ENCODE data around the gene PLA2G6.
"Not testable (repeated sequence)": the region's sequence is repeated elsewhere in the genome, so short reads cannot be mapped to it uniquely, and the experiment has no call there.

The PLA2G6 gene

GRCh38 chr22:38164551-38164918, 17.1 kb downstream of the PLA2G6 start:
- no peak for FAIRE-seq

- FAIRE-seq: no peak
Observed at GRCh38 chr22:38163844-38164550, 17.6 kb downstream of the PLA2G6 start.

- FAIRE-seq: no peak
Observed at GRCh38 chr22:38162881-38163843, 18.5 kb downstream of the PLA2G6 start.

- FAIRE-seq: no peak
Observed at GRCh38 chr22:38155703-38156102, 25.9 kb downstream of the PLA2G6 start.

GRCh38 chr22:38154563-38154915, 27.1 kb downstream of the PLA2G6 start:
- not testable (repeated sequence) for FAIRE-seq

- FAIRE-seq: no peak
Observed at GRCh38 chr22:38153821-38154562, 27.6 kb downstream of the PLA2G6 start.

- FAIRE-seq: no peak
Observed at GRCh38 chr22:38151126-38151500, 30.5 kb downstream of the PLA2G6 start.

- no peak for FAIRE-seq
Observed at GRCh38 chr22:38148245-38148644, 33.4 kb downstream of the PLA2G6 start.

- FAIRE-seq: not testable (repeated sequence)
Observed at GRCh38 chr22:38146166-38146565, 35.5 kb downstream of the PLA2G6 start.

- FAIRE-seq: no peak
Observed at GRCh38 chr22:38144025-38144405, 37.6 kb downstream of the PLA2G6 start.

GRCh38 chr22:38142606-38143005, 39.0 kb downstream of the PLA2G6 start:
- FAIRE-seq: no peak

GRCh38 chr22:38141217-38141973, 40.2 kb downstream of the PLA2G6 start:
- no peak for FAIRE-seq

- FAIRE-seq: no peak
Observed at GRCh38 chr22:38139901-38140300, 41.7 kb downstream of the PLA2G6 start.

GRCh38 chr22:38138961-38139360, 42.7 kb downstream of the PLA2G6 start:
- FAIRE-seq: no peak

- FAIRE-seq: no peak
Observed at GRCh38 chr22:38137876-38138687, 43.5 kb downstream of the PLA2G6 start.

- no peak for FAIRE-seq
Observed at GRCh38 chr22:38136607-38137006, 45.0 kb downstream of the PLA2G6 start.

- FAIRE-seq: no peak
Observed at GRCh38 chr22:38135133-38135706, 46.4 kb downstream of the PLA2G6 start.

GRCh38 chr22:38133331-38133730, 48.3 kb downstream of the PLA2G6 start:
- no peak for FAIRE-seq

- no peak for FAIRE-seq
Observed at GRCh38 chr22:38132794-38133193, 48.8 kb downstream of the PLA2G6 start.

GRCh38 chr22:38132136-38132535, 49.5 kb downstream of the PLA2G6 start:
- no peak for FAIRE-seq

GRCh38 chr22:38131399-38131798, 50.2 kb downstream of the PLA2G6 start:
- FAIRE-seq: no peak
